Peyer's patch (tissue), 4 donors: Measurements from ENCODE around the gene LGSN.

Experiments used
- POLR2A ChIP-seq, 2 donors: fragments of 450-650 bp; IDR thresholded peaks; one replicate each; pipeline ENCODE4 v1.5.1; 2017; ENCODE audit warnings: antibody characterized with exemption in 2 of 2, mild to moderate bottlenecking in 2 of 2, moderate library complexity in 2 of 2
- TF ChIP-seq, protein P1 (sequence below), 6 experiments: fragments of 450-650 bp in 4 of 6; fragments of 200-600 bp in 2 of 6; sonication (generic) in 1 of 6; IDR thresholded peaks; one replicate each; pipeline ENCODE4 v1.5.1; 2017 to 2019; ENCODE audit warnings: antibody characterized with exemption in 6 of 6, mild to moderate bottlenecking in 3 of 6, moderate library complexity in 1 of 6

DNA sequence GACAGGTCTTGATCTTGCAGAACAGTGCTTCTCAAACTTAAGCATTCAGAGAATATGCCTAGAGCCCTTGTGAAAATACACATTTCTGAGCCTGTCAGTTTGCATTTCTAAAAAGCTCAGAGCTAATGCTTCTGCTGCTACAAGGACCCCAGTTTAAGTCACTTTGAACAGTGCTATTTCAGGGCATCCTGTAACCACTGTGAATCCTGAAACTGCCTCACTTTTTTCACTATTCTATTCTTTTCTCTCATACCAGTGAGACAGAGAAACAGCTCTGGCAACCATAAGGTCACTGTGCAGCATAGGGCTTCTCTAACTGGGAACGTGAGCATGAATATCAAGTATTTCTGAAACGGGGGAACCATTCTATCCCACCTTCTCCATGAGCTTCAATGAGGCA is 51.2 kb downstream of the LGSN start:
- TF ChIP-seq, protein P1, sequence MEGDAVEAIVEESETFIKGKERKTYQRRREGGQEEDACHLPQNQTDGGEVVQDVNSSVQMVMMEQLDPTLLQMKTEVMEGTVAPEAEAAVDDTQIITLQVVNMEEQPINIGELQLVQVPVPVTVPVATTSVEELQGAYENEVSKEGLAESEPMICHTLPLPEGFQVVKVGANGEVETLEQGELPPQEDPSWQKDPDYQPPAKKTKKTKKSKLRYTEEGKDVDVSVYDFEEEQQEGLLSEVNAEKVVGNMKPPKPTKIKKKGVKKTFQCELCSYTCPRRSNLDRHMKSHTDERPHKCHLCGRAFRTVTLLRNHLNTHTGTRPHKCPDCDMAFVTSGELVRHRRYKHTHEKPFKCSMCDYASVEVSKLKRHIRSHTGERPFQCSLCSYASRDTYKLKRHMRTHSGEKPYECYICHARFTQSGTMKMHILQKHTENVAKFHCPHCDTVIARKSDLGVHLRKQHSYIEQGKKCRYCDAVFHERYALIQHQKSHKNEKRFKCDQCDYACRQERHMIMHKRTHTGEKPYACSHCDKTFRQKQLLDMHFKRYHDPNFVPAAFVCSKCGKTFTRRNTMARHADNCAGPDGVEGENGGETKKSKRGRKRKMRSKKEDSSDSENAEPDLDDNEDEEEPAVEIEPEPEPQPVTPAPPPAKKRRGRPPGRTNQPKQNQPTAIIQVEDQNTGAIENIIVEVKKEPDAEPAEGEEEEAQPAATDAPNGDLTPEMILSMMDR (IDR thresholded peaks at IDR 0.05), result no peak
- no peak for TF ChIP-seq POLR2A (IDR thresholded peaks at IDR 0.05)
